Glutamatergic neuron (in vitro differentiated cells): Measurements from ENCODE around the gene SLC22A15. TPM values are rescaled to one million over a fixed set of nuclear protein-coding genes. Genes with fewer than 3 reads are reported as not detected.

Experiments used
- DNase-seq: peaks from one replicate; pipeline ENCODE4 v3.0.0; 2022
- H3K27ac Mint-ChIP-seq: one replicate; pipeline ENCODE4 v1.8.0; 2020; ENCODE audit warnings: mild to moderate bottlenecking, mixed read lengths, inconsistent platforms; ENCODE audit not compliant: unreplicated experiment
- H3K27me3 Mint-ChIP-seq: one replicate; pipeline ENCODE4 v1.8.0; 2020; ENCODE audit warnings: mild to moderate bottlenecking, moderate library complexity, mixed read lengths, inconsistent platforms; ENCODE audit not compliant: unreplicated experiment
- H3K36me3 Mint-ChIP-seq: one replicate; pipeline ENCODE4 v1.8.0; 2020; ENCODE audit warnings: mild to moderate bottlenecking, mixed read lengths, inconsistent platforms; ENCODE audit not compliant: unreplicated experiment
- H3K4me1 Mint-ChIP-seq: one replicate; pipeline ENCODE4 v1.8.0; 2020; ENCODE audit warnings: mild to moderate bottlenecking, low read depth, mixed read lengths, inconsistent platforms; ENCODE audit not compliant: unreplicated experiment
- H3K4me3 Mint-ChIP-seq: one replicate; pipeline ENCODE4 v1.8.0; 2020; ENCODE audit warnings: mild to moderate bottlenecking, mixed read lengths, inconsistent platforms; ENCODE audit not compliant: unreplicated experiment
- H3K9me3 Mint-ChIP-seq: one replicate; pipeline ENCODE4 v1.8.0; 2020; ENCODE audit warnings: mild to moderate bottlenecking, moderate library complexity, mixed read lengths, inconsistent platforms; ENCODE audit not compliant: unreplicated experiment
- total RNA-seq: library from RNA; stranded (reverse); fragmentation: NEBNext Ultra II Directional; extraction: Animal tissue kit (Norgen Biotek cat#: 25700); gene quantifications from one replicate; pipeline ENCODE4 v1.2.1, GENCODE V29; 2021; ENCODE audit not compliant: unreplicated experiment
- TF ChIP-seq, protein P1 (sequence below): fragments of 200-600 bp; sonication (generic); IDR thresholded peaks from one replicate; pipeline ENCODE4 v1.5.0; 2021; ENCODE audit not compliant: partially characterized antibody, unreplicated experiment

The SLC22A15 gene
- total RNA-seq, 1 donor from 2014 or later, result 49.4 TPM

DNA sequence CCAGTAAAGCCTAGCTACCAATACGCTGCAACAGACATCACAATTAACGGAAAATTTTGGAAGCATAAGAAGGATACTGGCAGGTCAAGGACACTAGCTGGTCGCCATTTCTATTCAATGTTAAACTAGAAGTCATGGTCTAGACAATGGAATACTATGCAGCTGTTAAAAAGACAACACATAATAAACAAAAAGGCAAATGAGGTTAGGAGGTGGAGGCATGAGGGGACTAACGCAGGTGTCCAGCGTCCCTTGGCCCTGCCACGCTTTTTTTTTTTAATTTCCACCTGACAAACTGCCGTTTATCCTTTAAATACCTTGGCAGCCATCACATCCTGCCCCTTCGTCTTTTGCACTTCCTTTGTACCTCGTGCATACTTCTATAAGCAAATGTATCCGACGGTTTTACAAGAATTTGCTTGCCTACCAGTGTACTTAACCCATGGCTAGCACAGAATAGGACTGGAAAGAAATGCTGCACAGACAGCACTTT, 698 bp upstream of the SLC22A15 start:
- Mint-ChIP-seq H3K4me3 (peak overlapping the region; percentile 89), H3K27me3 (peaks cover 2% of the 10 kb centered on the region), H3K4me1 (peaks cover 30% of the 10 kb centered on the region), H3K9me3 (peaks cover 18% of the 10 kb centered on the region), H3K27ac (peak overlapping the region; percentile 92), H3K36me3 (no peaks in the 10 kb centered on the region)
- TF ChIP-seq, protein P1, sequence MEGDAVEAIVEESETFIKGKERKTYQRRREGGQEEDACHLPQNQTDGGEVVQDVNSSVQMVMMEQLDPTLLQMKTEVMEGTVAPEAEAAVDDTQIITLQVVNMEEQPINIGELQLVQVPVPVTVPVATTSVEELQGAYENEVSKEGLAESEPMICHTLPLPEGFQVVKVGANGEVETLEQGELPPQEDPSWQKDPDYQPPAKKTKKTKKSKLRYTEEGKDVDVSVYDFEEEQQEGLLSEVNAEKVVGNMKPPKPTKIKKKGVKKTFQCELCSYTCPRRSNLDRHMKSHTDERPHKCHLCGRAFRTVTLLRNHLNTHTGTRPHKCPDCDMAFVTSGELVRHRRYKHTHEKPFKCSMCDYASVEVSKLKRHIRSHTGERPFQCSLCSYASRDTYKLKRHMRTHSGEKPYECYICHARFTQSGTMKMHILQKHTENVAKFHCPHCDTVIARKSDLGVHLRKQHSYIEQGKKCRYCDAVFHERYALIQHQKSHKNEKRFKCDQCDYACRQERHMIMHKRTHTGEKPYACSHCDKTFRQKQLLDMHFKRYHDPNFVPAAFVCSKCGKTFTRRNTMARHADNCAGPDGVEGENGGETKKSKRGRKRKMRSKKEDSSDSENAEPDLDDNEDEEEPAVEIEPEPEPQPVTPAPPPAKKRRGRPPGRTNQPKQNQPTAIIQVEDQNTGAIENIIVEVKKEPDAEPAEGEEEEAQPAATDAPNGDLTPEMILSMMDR, result no peak
- DNase-seq, result no peak

DNA sequence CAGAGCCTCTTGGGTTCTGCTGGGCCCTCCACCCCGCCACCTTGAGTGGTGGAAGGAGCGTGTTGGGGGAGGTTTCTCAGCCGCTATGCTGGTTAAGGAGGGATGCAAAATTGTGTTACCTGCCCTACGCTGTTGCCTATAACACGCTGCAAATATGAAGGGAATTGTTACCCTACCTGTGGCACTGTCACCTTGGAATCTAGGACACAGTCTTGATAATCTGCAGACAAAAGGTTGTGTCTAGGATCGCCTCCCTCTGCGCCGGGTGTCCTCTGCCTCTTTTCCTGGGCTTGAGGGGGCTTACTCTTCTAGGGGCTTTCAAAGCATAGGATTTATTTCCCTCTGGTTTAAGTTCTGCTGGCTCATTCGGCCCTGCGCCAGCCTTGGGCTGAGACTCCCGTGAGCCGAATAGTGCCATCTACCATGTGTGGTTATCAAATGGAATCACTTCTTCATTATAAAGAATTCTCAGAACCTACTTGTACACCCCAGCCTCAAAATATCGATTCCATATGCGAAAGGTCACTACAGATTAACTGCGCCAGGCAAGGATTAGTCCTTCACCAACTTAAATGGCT, 697 bp downstream of the SLC22A15 start:
- peaks cover 18% of the 10 kb centered on the region for H3K9me3 Mint-ChIP-seq
- TF ChIP-seq, protein P1, result no peak
- no peaks in the 10 kb centered on the region for H3K36me3 Mint-ChIP-seq
- no peak for DNase-seq
- H3K4me1 Mint-ChIP-seq, result peaks cover 33% of the 10 kb centered on the region
- H3K4me3 Mint-ChIP-seq, result peak overlapping the region; percentile 92
- peak overlapping the region; percentile 93 for H3K27ac Mint-ChIP-seq
- H3K27me3 Mint-ChIP-seq, result peaks cover 2% of the 10 kb centered on the region

DNA sequence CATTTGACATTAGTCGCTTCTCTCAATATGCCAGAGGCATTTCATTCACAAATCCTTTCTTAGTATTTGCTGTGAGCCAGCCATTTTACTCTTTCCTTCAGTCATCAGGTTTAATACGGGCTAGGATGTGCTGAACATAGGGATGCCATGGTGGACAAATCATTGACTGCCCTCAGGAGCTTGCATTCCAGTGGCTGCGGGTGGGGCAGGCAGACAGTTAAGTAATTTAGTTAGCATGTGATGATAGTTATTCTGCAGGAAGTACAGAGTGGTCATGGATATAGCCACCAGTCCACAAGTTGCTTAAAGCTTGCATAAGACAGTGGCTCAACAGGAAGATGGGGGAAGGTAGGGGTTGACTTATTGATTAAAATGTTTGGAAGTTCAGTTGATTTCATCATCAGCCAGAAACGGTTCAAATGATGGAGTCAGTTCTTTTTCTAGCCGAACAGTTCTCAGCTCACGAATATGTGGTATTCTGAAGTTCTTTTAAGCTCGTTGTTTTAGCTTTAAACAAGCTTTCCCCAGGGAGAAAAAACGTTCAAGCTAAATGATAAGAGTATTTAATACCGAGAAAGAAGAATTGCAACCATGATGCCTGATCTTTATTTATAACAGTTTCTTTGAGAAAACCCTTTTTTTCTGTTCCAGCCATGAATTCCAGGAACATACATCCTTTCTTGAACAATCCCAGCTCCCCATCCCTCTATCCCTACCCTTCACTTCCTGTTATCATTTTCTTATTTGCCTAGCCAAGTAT, 1.4 kb downstream of the SLC22A15 start:
- TF ChIP-seq, protein P1, result no peak
- no peak for DNase-seq
- peak overlapping the region; percentile 93 for H3K27ac Mint-ChIP-seq
- peaks cover 38% of the 10 kb centered on the region for H3K4me1 Mint-ChIP-seq
- no peaks in the 10 kb centered on the region for H3K36me3 Mint-ChIP-seq
- H3K27me3 Mint-ChIP-seq, result peaks cover 2% of the 10 kb centered on the region
- H3K9me3 Mint-ChIP-seq, result peaks cover 20% of the 10 kb centered on the region
- H3K4me3 Mint-ChIP-seq, result peak overlapping the region; percentile 92

DNA sequence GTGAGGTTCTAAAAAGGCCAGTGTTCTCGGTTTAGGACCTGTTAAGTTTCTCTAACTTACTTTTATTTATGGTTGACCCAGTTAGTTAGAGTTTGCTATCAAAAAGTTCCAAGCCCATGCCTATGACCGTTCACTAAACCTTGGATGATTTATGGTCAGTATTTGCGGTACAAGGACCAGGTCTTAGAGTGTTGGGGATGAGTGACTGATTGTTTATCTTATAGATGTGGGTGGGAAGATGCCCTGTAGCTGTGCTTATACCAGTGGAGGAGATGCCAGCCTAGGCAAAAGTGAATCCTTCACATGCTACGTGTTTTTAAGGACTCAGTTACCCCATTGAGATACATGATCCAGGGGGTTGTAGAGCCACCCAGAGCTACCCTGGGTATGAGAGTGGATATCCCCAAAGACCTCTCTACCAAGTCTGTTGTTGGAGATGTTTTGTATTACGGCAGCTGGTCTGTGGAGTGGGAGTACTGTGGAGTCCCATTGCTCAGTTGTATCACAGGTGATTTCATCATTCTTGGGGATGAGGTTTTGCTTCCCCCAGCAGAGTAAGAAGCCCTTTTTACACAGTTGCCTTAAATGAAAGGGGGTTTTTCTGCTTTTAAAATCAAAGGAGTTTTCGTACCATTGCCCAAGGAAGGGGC, 2.1 kb downstream of the SLC22A15 start:
- DNase-seq, result no peak
- Mint-ChIP-seq H3K36me3 (no peaks in the 10 kb centered on the region), H3K9me3 (peaks cover 20% of the 10 kb centered on the region), H3K4me1 (peaks cover 41% of the 10 kb centered on the region), H3K27me3 (peaks cover 2% of the 10 kb centered on the region), H3K4me3 (peak overlapping the region; percentile 92), H3K27ac (peak overlapping the region; percentile 93)
- TF ChIP-seq, protein P1, result no peak
